ENCODE measurements around the gene GNPTAB. TPM values are rescaled to one million over a fixed set of nuclear protein-coding genes. Genes with fewer than 3 reads are reported as not detected.

GNPTAB gene
- total RNA-seq, 1 donor from 2014 or later: 43.7 TPM

DNA sequence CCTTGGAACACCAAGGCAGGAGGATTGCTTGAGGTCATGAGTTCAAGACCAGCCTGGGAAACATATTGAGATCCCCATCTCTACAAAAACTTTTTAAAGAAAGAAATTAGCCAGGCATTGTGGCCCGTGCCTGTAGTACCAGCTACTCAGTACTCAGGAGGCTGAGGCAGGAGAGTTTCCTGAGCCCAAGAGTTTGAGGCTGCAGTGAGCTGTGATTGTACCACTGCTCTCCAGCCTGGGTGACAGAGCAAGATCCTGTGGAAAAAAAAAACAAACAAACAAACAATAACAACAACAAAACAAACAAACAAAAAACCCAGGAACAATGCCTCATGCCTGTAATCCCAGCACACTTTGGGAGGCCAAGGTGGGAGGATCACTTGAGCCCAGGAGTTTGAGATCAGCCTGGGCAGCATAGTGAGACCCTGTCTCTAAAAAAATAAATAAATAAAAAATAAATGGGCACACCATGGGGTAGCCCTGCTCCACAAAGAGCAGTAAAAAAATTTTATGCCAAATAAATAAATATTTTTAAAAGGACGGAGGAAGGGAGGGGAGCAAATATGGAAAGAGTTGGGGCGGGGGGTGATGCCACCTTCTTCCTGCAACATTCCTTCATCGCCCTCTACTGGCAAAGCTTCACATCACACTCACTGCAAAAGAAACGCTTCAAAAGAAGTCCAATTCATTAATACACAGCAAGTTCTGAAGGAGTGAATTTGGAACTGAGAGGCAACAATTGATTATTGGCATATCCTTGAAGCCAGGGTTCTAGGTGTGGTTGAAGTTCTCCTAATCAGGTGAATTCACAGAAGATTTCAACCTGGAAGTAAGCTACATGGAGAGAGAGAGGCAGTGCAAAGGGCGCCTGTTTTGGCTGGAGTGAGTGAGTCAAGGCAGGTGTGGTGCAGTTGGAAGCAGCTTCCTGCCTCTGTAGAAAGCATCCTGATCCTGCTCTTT, 8.8 kb upstream of the GNPTAB start:
- Histone ChIP-seq H3K9ac (ENCODE audit: low read length) (no peak overlapping the region), H3K36me3 (ENCODE audit: insufficient read depth, low read length) (no peaks in the 10 kb centered on the region), H3K4me2 (ENCODE audit: low read length) (no peak overlapping the region), H3K9me3 (ENCODE audit: insufficient read depth, low read depth, low read length) (no peaks in the 10 kb centered on the region), H3K4me3 (ENCODE audit: insufficient read depth, low read depth, low read length) (no peak overlapping the region), H3K27me3 (ENCODE audit: insufficient read depth, low read length) (no peaks in the 10 kb centered on the region), H4K20me1 (ENCODE audit: insufficient read depth, low read length) (no peaks in the 10 kb centered on the region), H3K27ac (ENCODE audit: low read depth, low read length) (no peak overlapping the region), H3K79me2 (ENCODE audit: insufficient read depth, low read length) (no peaks in the 10 kb centered on the region), H3K4me1 (ENCODE audit: insufficient read depth, low read length) (no peaks in the 10 kb centered on the region), H2AFZ (ENCODE audit: low read depth, low read length) (peak overlapping the region; percentile 32)
- Mint-ChIP-seq H3K27me3 (ENCODE audit: low read depth, unreplicated experiment) (no peaks in the 10 kb centered on the region), H3K4me3 (ENCODE audit: unreplicated experiment) (no peak overlapping the region), H3K27ac (ENCODE audit: unreplicated experiment) (no peak overlapping the region), H3K4me1 (ENCODE audit: low read depth, unreplicated experiment) (no peaks in the 10 kb centered on the region), H3K36me3 (ENCODE audit: low read depth, unreplicated experiment) (no peaks in the 10 kb centered on the region), H3K9me3 (ENCODE audit: unreplicated experiment) (no peaks in the 10 kb centered on the region)
- FAIRE-seq (no peak), DNase-seq (ENCODE audit: low read depth) (no peak)
- no peak for TF ChIP-seq EZH2 (IDR thresholded peaks at IDR 0.05; ENCODE audit: insufficient read depth, low read length)
- peak; percentile 91 for TF ChIP-seq CTCF (IDR thresholded peaks at IDR 0.05; ENCODE audit: insufficient read depth, low read depth, low read length)

DNA sequence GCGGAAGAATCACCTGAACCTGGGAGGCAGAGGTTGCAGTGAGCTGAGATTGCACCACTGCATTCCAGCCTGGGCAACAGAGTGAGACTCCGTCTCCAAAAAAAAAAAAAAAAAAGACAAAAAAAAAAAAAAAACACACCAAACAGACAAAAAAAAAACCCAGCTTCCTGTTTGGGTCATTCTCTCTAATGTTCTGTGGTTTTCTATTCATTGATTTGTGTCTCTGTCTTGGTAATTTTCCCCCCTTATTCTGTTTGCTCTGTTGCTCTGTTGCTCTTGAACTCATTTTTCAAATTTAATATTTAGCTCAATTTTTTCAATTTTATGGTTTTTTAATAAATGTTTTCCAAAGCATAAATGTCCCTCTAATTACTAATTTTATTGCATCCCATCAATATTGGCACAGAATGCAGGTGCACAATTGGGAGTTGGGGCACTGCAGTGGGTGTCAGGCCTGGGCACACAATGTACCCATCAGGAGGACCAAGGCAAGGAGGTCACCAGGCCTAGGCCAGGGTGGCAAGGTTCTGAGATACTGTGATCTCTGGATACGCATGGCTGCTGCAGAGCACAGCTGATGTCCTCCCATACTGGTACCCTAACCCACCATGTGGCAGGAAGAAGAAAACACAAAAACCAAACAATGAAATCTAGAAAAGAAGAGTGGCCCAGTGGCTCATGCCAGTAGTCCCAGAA, 8.0 kb upstream of the GNPTAB start:
- FAIRE-seq (no peak), DNase-seq (ENCODE audit: low read depth) (no peak)
- Histone ChIP-seq H3K9me3 (ENCODE audit: insufficient read depth, low read depth, low read length) (no peaks in the 10 kb centered on the region), H3K36me3 (ENCODE audit: insufficient read depth, low read length) (no peaks in the 10 kb centered on the region), H3K79me2 (ENCODE audit: insufficient read depth, low read length) (no peaks in the 10 kb centered on the region), H2AFZ (ENCODE audit: low read depth, low read length) (no peak overlapping the region), H3K27ac (ENCODE audit: low read depth, low read length) (no peak overlapping the region), H3K9ac (ENCODE audit: low read length) (no peak overlapping the region), H3K4me2 (ENCODE audit: low read length) (no peak overlapping the region), H3K4me1 (ENCODE audit: insufficient read depth, low read length) (no peaks in the 10 kb centered on the region), H4K20me1 (ENCODE audit: insufficient read depth, low read length) (no peaks in the 10 kb centered on the region), H3K4me3 (ENCODE audit: insufficient read depth, low read depth, low read length) (no peak overlapping the region), H3K27me3 (ENCODE audit: insufficient read depth, low read length) (no peaks in the 10 kb centered on the region)
- TF ChIP-seq EZH2 (IDR thresholded peaks at IDR 0.05; ENCODE audit: insufficient read depth, low read length): no peak
- no peak for TF ChIP-seq CTCF (IDR thresholded peaks at IDR 0.05; ENCODE audit: insufficient read depth, low read depth, low read length)
- no peaks in the 10 kb centered on the region for H3K27me3 Mint-ChIP-seq (ENCODE audit: low read depth, unreplicated experiment)
- H3K9me3 Mint-ChIP-seq (ENCODE audit: unreplicated experiment): no peaks in the 10 kb centered on the region
- no peaks in the 10 kb centered on the region for H3K36me3 Mint-ChIP-seq (ENCODE audit: low read depth, unreplicated experiment)
- no peak overlapping the region for H3K27ac Mint-ChIP-seq (ENCODE audit: unreplicated experiment)
- H3K4me3 Mint-ChIP-seq (ENCODE audit: unreplicated experiment): no peak overlapping the region
- no peaks in the 10 kb centered on the region for H3K4me1 Mint-ChIP-seq (ENCODE audit: low read depth, unreplicated experiment)

Data from astrocyte (in vitro differentiated cells and primary cell).